ENCODE measurements around the gene MEGF6. TPM values are rescaled to one million over a fixed set of nuclear protein-coding genes. Genes with fewer than 3 reads are reported as not detected.

Gene MEGF6
- total RNA-seq, 1 experiment from 2014 or later: 14.3 TPM

DNA sequence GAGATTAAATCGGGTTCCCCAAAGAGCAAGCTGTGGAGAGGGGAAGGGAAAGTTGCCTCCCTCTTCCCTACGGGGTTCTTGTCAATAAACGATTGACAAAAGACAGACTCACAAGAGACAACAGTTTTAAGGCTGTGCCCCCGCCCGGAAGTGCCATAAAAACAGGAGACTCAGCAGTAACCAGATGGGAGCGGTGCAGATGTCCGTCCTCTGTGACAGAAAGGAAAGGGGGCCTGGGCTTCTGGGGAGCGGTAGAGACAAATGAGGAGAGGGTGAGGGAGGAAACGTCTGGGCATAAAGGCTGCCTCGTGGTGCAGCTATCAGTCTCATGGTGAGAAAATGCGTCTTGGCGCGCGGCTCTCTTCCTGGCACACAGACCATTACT is 46.9 kb upstream of the MEGF6 start:
- no peak for DNase-seq (ENCODE audit: unreplicated experiment)
- no peaks in the 10 kb centered on the region for H3K36me3 Mint-ChIP-seq (ENCODE audit: insufficient read depth, unreplicated experiment)
- no TSS peak for BruUV-seq (replicated peaks)
- ChIA-PET POLR2A (interaction anchor here (0.6 to 1.2 kb wide), 2 partner anchors 18 to 50 kb away, joined by 3 read pairs; no protein-coding TSS in a partner anchor), CTCF (no interaction called here)
- H3K27me3 Mint-ChIP-seq (ENCODE audit: insufficient read depth, unreplicated experiment): no peaks in the 10 kb centered on the region
- intact Hi-C loops (cut with micrococcal nuclease): no loop called here
- H3K4me3 Mint-ChIP-seq (ENCODE audit: unreplicated experiment): no peak overlapping the region
- H3K9me3 Mint-ChIP-seq (ENCODE audit: unreplicated experiment): no peaks in the 10 kb centered on the region
- H3K27ac Mint-ChIP-seq (ENCODE audit: low read depth, unreplicated experiment): no peak overlapping the region
- TF ChIP-seq, protein P1, sequence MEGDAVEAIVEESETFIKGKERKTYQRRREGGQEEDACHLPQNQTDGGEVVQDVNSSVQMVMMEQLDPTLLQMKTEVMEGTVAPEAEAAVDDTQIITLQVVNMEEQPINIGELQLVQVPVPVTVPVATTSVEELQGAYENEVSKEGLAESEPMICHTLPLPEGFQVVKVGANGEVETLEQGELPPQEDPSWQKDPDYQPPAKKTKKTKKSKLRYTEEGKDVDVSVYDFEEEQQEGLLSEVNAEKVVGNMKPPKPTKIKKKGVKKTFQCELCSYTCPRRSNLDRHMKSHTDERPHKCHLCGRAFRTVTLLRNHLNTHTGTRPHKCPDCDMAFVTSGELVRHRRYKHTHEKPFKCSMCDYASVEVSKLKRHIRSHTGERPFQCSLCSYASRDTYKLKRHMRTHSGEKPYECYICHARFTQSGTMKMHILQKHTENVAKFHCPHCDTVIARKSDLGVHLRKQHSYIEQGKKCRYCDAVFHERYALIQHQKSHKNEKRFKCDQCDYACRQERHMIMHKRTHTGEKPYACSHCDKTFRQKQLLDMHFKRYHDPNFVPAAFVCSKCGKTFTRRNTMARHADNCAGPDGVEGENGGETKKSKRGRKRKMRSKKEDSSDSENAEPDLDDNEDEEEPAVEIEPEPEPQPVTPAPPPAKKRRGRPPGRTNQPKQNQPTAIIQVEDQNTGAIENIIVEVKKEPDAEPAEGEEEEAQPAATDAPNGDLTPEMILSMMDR (IDR thresholded peaks at IDR 0.05; ENCODE audit: unreplicated experiment): no peak
- H3K4me1 Mint-ChIP-seq (ENCODE audit: insufficient read depth, unreplicated experiment): no peaks in the 10 kb centered on the region

DNA sequence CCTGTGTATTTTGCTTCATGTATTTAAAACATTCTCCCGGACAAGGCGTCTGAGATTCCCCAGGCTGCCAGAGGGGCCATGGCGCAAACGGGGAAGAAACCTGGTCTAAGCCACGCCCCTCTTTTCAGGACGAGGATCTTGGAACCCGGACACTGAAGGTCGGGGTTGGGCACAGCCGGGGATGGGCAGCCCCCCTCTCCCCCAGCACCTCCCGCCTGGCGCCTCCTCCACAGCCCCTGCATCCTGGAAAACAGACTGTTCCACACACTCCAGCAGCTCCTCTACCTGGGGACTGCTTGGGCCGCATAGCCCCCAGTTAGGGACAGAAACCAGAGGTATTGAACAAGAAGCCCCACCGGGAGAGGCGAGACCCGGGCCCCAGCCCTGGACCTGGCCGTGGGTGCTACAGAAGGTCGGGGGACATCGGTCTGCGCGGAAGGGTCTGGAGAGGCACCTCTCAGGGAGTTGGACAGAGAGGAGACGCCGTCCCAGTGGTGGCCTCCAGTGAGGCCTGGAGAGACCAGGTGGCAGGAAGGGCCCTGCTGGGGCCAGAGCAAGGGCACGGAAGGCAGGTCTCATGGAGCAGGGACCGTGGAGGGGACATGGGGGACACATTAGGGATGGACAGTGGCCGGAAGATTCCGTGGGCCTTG is 46.4 kb upstream of the MEGF6 start:
- Mint-ChIP-seq H3K27ac (ENCODE audit: low read depth, unreplicated experiment) (no peak overlapping the region), H3K4me1 (ENCODE audit: insufficient read depth, unreplicated experiment) (no peaks in the 10 kb centered on the region), H3K9me3 (ENCODE audit: unreplicated experiment) (no peaks in the 10 kb centered on the region), H3K36me3 (ENCODE audit: insufficient read depth, unreplicated experiment) (no peaks in the 10 kb centered on the region), H3K27me3 (ENCODE audit: insufficient read depth, unreplicated experiment) (no peaks in the 10 kb centered on the region), H3K4me3 (ENCODE audit: unreplicated experiment) (no peak overlapping the region)
- intact Hi-C loops (cut with micrococcal nuclease): no loop called here
- DNase-seq (ENCODE audit: unreplicated experiment): no peak
- TF ChIP-seq, protein P1 (IDR thresholded peaks at IDR 0.05; ENCODE audit: unreplicated experiment): no peak
- BruUV-seq (replicated peaks): no TSS peak
- CTCF ChIA-PET: no interaction called here
- POLR2A ChIA-PET: interaction anchor here (1.2 kb wide), 1 partner anchor 19 kb away, joined by 3 read pairs; no protein-coding TSS in a partner anchor

DNA sequence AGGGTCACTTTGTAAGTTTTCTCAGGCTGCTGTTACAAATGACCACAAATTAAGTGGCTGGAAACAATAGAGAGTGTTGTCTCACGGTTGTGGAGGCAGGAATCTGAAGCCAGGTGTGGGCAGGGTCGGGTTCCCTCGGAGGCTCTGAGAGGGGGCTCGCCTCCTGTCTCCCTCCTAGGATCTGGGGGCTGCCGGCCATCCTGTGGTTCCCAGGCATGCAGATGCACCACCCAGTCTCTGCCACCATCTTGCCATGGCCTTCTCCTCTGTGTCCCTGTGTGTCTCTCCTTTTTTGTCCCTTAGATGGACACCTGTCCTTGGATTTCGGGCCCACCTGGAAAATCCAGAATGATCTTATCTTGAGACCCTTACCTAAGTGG is 45.8 kb upstream of the MEGF6 start:
- no TSS peak for BruUV-seq (replicated peaks)
- Mint-ChIP-seq H3K9me3 (ENCODE audit: unreplicated experiment) (no peaks in the 10 kb centered on the region), H3K27me3 (ENCODE audit: insufficient read depth, unreplicated experiment) (no peaks in the 10 kb centered on the region), H3K27ac (ENCODE audit: low read depth, unreplicated experiment) (no peak overlapping the region), H3K4me1 (ENCODE audit: insufficient read depth, unreplicated experiment) (no peaks in the 10 kb centered on the region), H3K4me3 (ENCODE audit: unreplicated experiment) (no peak overlapping the region), H3K36me3 (ENCODE audit: insufficient read depth, unreplicated experiment) (no peaks in the 10 kb centered on the region)
- ChIA-PET POLR2A (no interaction called here), CTCF (no interaction called here)
- TF ChIP-seq, protein P1 (IDR thresholded peaks at IDR 0.05; ENCODE audit: unreplicated experiment): no peak
- DNase-seq (ENCODE audit: unreplicated experiment): no peak
- intact Hi-C loops (cut with micrococcal nuclease): no loop called here

DNA sequence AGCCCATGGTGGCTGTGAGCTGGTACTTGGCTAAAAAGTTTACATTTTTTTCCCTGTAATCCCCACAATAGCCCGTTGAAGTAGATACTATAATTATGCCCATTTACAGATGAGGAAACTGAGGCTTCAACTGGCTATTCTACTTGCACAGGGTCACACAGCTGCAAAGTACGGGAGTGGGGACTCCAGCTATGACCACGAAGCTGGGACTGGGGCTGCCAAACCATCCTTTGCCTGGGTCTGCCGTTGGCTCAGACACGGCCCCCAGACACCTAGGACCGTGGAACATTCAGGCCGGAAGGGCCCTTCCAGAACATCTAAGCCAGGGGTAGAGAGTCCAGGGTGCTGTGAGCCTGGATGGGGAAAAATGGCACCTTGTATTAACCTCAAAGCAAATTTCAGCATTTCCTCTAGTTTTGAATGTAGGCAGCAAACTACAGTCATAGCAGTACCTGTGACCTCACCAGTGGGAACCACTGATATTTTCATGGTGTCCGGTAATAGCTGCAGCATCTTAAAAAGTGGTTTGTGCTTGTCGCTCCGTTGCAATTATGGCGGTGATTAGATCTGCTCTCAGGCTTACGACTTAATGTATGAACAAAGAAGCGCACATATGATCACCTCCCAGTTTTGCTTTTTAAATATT is 45.3 kb upstream of the MEGF6 start:
- intact Hi-C loops (cut with micrococcal nuclease): no loop called here
- DNase-seq (ENCODE audit: unreplicated experiment): no peak
- H3K27ac Mint-ChIP-seq (ENCODE audit: low read depth, unreplicated experiment): no peak overlapping the region
- TF ChIP-seq, protein P1 (IDR thresholded peaks at IDR 0.05; ENCODE audit: unreplicated experiment): no peak
- H3K27me3 Mint-ChIP-seq (ENCODE audit: insufficient read depth, unreplicated experiment): no peaks in the 10 kb centered on the region
- POLR2A ChIA-PET: interaction anchor here (0.6 kb wide), 1 partner anchor 118 kb away, joined by 4 read pairs; no protein-coding TSS in a partner anchor
- H3K36me3 Mint-ChIP-seq (ENCODE audit: insufficient read depth, unreplicated experiment): no peaks in the 10 kb centered on the region
- H3K4me1 Mint-ChIP-seq (ENCODE audit: insufficient read depth, unreplicated experiment): no peaks in the 10 kb centered on the region
- no peak overlapping the region for H3K4me3 Mint-ChIP-seq (ENCODE audit: unreplicated experiment)
- H3K9me3 Mint-ChIP-seq (ENCODE audit: unreplicated experiment): no peaks in the 10 kb centered on the region
- CTCF ChIA-PET: interaction anchor here (0.6 to 0.7 kb wide), 2 partner anchors 10 to 254 kb away, joined by 4 to 8 read pairs; no protein-coding TSS in a partner anchor
- no TSS peak for BruUV-seq (replicated peaks)

All from MCF 10A (cell line).